Measurements from ENCODE around the gene TBC1D13. TPM values are rescaled to one million over a fixed set of nuclear protein-coding genes. Genes with fewer than 3 reads are reported as not detected.

Gene TBC1D13
- total and polyA plus RNA-seq, 9 of the 15 experiments (the other 6 are each of a cell fraction or from before 2014, with no cell fraction given): 2.3 to 28.7 (median 11.4) TPM

DNA sequence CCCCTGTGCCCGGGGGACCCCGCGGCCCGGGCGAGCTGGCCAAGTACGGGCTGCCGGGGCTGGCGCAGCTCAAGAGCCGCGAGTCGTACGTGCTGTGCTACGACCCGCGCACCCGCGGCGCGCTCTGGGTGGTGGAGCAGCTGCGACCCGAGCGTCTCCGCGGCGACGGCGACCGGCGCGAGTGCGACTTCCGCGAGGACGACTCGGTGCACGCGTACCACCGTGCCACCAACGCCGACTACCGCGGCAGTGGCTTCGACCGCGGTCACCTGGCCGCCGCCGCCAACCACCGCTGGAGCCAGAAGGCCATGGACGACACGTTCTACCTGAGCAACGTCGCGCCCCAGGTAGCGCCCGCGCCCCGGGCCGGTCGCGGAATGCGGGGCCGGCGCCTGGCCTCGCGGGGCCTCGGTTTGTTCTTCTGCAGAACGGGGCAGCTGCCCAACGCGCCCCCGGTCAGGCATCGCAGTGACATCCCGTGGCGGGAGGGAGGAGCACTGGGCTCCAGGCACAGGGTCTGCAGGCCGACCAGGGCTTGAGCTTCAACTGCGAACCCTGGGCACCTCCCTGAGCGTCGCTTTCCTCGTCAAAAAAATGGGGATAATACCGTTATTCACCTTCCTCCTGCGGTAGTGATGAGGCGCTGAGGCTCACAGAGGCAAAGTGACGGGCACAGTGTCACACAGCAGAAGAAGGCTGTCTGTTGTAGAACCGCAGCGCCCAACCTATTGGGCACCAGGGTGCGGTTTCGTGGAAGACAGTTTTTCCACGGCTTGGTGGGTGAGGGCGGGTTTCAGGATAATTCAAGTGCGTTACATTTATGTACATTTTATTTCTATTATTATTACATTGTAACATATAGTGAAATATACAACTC, 32.0 kb downstream of the TBC1D13 start (continued):
- TF ChIP-seq SAP30 (IDR thresholded peaks at IDR 0.05; ENCODE audit: borderline replicate concordance, insufficient read depth, low read depth, low read length, poor library complexity, severe bottlenecking) (peak; percentile 86), SAFB2 (IDR thresholded peaks at IDR 0.05; ENCODE audit: borderline replicate concordance, low read depth, low read length, severe bottlenecking) (no peak), ZNF586 (CRISPR knock-in tag; conservative IDR thresholded peaks at IDR 0.05) (no peak), RBM22 (IDR thresholded peaks at IDR 0.05; ENCODE audit: low read depth, low read length, poor library complexity, severe bottlenecking) (peak; percentile 45), U2AF1 (optimal IDR thresholded peaks at IDR 0.05; ENCODE audit: low read depth, low read length) (no peak), ZBTB17 (CRISPR knock-in tag; IDR thresholded peaks at IDR 0.05) (no peak), ZBTB7A (IDR thresholded peaks at IDR 0.05; ENCODE audit: borderline replicate concordance, control insufficient read depth, low read depth, low read length) (peak; percentile 47; the same call in 1 of the 2 replicates), CREM (IDR thresholded peaks at IDR 0.05; ENCODE audit: low read depth) (no peak), RBFOX2 (IDR thresholded peaks at IDR 0.05; ENCODE audit: low read depth, low read length) (peak; percentile 61), SMARCE1 (IDR thresholded peaks at IDR 0.05) (no peak), ZNF717 (CRISPR knock-in tag; IDR thresholded peaks at IDR 0.05) (no peak), ZNF830 (CRISPR knock-in tag; IDR thresholded peaks at IDR 0.05) (no peak), GATA2 (CRISPR knock-in tag; IDR thresholded peaks at IDR 0.05) (no peak), KDM4B (IDR thresholded peaks at IDR 0.05; ENCODE audit: borderline replicate concordance in 2 of 2, low read depth in 1 of 2) (no peak; a peak in 1 of 4 replicates), POLR2G (IDR thresholded peaks at IDR 0.05; ENCODE audit: low read depth, low read length) (peak; percentile 68), GTF2F1 (IDR thresholded peaks at IDR 0.05; ENCODE audit: low read depth, low read length) (no peak)
- TF ChIP-seq, protein P1, sequence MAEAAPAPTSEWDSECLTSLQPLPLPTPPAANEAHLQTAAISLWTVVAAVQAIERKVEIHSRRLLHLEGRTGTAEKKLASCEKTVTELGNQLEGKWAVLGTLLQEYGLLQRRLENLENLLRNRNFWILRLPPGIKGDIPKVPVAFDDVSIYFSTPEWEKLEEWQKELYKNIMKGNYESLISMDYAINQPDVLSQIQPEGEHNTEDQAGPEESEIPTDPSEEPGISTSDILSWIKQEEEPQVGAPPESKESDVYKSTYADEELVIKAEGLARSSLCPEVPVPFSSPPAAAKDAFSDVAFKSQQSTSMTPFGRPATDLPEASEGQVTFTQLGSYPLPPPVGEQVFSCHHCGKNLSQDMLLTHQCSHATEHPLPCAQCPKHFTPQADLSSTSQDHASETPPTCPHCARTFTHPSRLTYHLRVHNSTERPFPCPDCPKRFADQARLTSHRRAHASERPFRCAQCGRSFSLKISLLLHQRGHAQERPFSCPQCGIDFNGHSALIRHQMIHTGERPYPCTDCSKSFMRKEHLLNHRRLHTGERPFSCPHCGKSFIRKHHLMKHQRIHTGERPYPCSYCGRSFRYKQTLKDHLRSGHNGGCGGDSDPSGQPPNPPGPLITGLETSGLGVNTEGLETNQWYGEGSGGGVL (CRISPR knock-in tag; IDR thresholded peaks at IDR 0.05): no peak
- TF ChIP-seq, protein P2, sequence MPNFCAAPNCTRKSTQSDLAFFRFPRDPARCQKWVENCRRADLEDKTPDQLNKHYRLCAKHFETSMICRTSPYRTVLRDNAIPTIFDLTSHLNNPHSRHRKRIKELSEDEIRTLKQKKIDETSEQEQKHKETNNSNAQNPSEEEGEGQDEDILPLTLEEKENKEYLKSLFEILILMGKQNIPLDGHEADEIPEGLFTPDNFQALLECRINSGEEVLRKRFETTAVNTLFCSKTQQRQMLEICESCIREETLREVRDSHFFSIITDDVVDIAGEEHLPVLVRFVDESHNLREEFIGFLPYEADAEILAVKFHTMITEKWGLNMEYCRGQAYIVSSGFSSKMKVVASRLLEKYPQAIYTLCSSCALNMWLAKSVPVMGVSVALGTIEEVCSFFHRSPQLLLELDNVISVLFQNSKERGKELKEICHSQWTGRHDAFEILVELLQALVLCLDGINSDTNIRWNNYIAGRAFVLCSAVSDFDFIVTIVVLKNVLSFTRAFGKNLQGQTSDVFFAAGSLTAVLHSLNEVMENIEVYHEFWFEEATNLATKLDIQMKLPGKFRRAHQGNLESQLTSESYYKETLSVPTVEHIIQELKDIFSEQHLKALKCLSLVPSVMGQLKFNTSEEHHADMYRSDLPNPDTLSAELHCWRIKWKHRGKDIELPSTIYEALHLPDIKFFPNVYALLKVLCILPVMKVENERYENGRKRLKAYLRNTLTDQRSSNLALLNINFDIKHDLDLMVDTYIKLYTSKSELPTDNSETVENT (CRISPR knock-in tag; IDR thresholded peaks at IDR 0.05): no peak
